ENCODE data around the gene CD80.

CD80 gene

GRCh38 chr3:119580067-119580760 lies 20.8 kb upstream of the CD80 start:
- TF ChIP-seq RARB (CRISPR knock-in tag; IDR thresholded peaks at IDR 0.05) = no peak
- TF ChIP-seq ESRRG (CRISPR knock-in tag; IDR thresholded peaks at IDR 0.05) = no peak
- TF ChIP-seq TSHZ2 (CRISPR knock-in tag; IDR thresholded peaks at IDR 0.05) = no peak
- no peak for TF ChIP-seq ZC3H10 (CRISPR knock-in tag; IDR thresholded peaks at IDR 0.05)
- TF ChIP-seq ZNF70 (CRISPR knock-in tag; IDR thresholded peaks at IDR 0.05) = no peak
- ATAC-seq = no peak

GRCh38 chr3:119579366-119580066 lies 20.1 kb upstream of the CD80 start, which contains the start of gene ADPRH:
ADPRH (plus strand) TSS chr3:119579492; CDS start chr3:119582170, 2,678 bp downstream.
- TF ChIP-seq CSRNP3 (CRISPR knock-in tag; IDR thresholded peaks at IDR 0.05) = no peak
- TF ChIP-seq ZNF8 (CRISPR knock-in tag; IDR thresholded peaks at IDR 0.05) = no peak
- TF ChIP-seq ZNF565 (CRISPR knock-in tag; conservative IDR thresholded peaks at IDR 0.05; ENCODE audit: low read depth) = no peak
- no peak for TF ChIP-seq TOX (CRISPR knock-in tag; IDR thresholded peaks at IDR 0.05; ENCODE audit: borderline replicate concordance)
- no peak for TF ChIP-seq ZC3H10 (CRISPR knock-in tag; IDR thresholded peaks at IDR 0.05)
- TF ChIP-seq ARNTL (CRISPR knock-in tag; IDR thresholded peaks at IDR 0.05; ENCODE audit: borderline replicate concordance, low read depth) = no peak
- ATAC-seq = peak; percentile 65

- no peak for ATAC-seq
- TF ChIP-seq OSR1 (CRISPR knock-in tag; IDR thresholded peaks at IDR 0.05) (no peak), ESRRG (CRISPR knock-in tag; IDR thresholded peaks at IDR 0.05) (no peak), PATZ1 (CRISPR knock-in tag; IDR thresholded peaks at IDR 0.05; ENCODE audit: borderline replicate concordance) (no peak), TSHZ2 (CRISPR knock-in tag; IDR thresholded peaks at IDR 0.05) (no peak), ZC3H10 (CRISPR knock-in tag; IDR thresholded peaks at IDR 0.05) (no peak), SNAI2 (CRISPR knock-in tag; IDR thresholded peaks at IDR 0.05) (no peak), ZNF70 (CRISPR knock-in tag; IDR thresholded peaks at IDR 0.05) (no peak), CSRNP3 (CRISPR knock-in tag; IDR thresholded peaks at IDR 0.05) (no peak), TOX (CRISPR knock-in tag; IDR thresholded peaks at IDR 0.05; ENCODE audit: borderline replicate concordance) (no peak), ZFP3 (CRISPR knock-in tag; IDR thresholded peaks at IDR 0.05) (no peak), PPARA (CRISPR knock-in tag; IDR thresholded peaks at IDR 0.05; ENCODE audit: borderline replicate concordance) (no peak)
Measured at GRCh38 chr3:119575507-119575906, 16.1 kb upstream of the CD80 start.
